ENCODE results near the gene LBX1.

DNA sequence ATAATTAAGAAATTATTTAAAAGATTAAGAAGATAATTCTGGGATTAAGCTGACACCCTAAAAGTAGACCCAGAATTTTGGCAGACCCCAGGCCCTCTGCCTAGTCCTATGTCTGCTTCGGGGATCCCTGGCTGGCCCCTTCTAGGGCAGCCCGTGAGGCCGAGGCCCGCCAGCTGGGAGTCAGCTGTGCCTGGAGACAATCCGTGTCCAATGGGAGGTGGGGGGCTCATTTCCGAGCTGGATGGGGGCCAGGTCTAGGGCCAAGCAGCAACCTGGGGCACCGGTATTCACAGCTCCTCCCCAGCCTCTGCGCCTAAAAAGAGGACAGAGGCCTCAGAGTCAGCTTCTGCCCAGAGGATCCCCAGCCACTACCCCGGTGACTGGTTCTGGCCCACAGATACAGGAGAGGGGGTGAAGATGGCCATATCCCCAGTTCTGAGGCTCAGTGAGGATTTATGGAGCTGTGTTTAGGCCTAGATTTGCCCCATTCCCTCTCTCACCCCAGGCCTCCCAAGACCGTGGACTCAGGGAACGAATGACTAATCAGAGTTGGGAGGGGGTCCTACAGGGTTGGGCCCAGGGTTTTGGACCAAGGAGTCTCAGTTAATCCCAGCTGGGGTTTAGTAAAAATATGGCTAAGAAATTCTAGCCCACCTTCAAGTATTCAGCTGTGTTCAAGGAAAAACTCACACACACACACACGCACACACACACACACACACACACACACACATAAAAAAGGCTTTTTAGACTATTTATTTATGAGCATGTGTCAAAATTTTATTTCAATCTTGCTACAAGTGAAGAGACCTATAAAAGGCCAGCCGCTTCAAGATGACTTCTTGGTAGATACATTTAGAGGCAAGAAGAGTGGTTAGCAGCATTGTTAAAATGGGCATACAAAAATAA lies 37.4 kb upstream of the LBX1 start:
- TF ChIP-seq GATA2 (IDR thresholded peaks at IDR 0.05; ENCODE audit: low read depth, low read length): no peak
- TF ChIP-seq GATA3 (IDR thresholded peaks at IDR 0.05; ENCODE audit: low read depth, low read length): no peak
